Activated CD8-positive, alpha-beta memory T cell treated with anti-CD3 and anti-CD28 coated beads, Interleukin-2, amount 50 U/mL, for 24 hours (primary cell): Measurements from ENCODE around the gene KIFC3.
"Not testable (repeated sequence)": the region's sequence is repeated elsewhere in the genome, so short reads cannot be mapped to it uniquely, and the experiment has no call there.

Experiments
- DNase-seq: peaks from one replicate; pipeline ENCODE4 v3.0.0-alpha.2; 2020; ENCODE audit errors: extremely low read depth

KIFC3 gene

GRCh38 chr16:57753448-57754353, 48.6 kb downstream of the KIFC3 start:
- no peak for DNase-seq

GRCh38 chr16:57752581-57753447, 49.5 kb downstream of the KIFC3 start:
- no peak for DNase-seq

- DNase-seq, result no peak
These were observed 50.1 kb downstream of the KIFC3 start for GRCh38 chr16:57752203-57752580.

- DNase-seq, result no peak
These were observed 50.6 kb downstream of the KIFC3 start for GRCh38 chr16:57751539-57752202.

GRCh38 chr16:57750796-57751538, 51.3 kb downstream of the KIFC3 start:
- DNase-seq, result no peak

GRCh38 chr16:57749856-57750452, 52.3 kb downstream of the KIFC3 start:
- DNase-seq, result no peak

- no peak for DNase-seq
These were observed 53.1 kb downstream of the KIFC3 start for GRCh38 chr16:57749101-57749692.

- DNase-seq, result no peak
These were observed 53.7 kb downstream of the KIFC3 start for GRCh38 chr16:57748596-57748995.

- DNase-seq, result no peak
These were observed 54.3 kb downstream of the KIFC3 start for GRCh38 chr16:57747996-57748395.

GRCh38 chr16:57747496-57747895, 54.8 kb downstream of the KIFC3 start:
- no peak for DNase-seq

GRCh38 chr16:57747091-57747490, 55.2 kb downstream of the KIFC3 start:
- no peak for DNase-seq

- DNase-seq, result not testable (repeated sequence)
These were observed 56.0 kb downstream of the KIFC3 start for GRCh38 chr16:57746316-57746715.

- DNase-seq, result no peak
These were observed 56.5 kb downstream of the KIFC3 start for GRCh38 chr16:57745768-57746167.

GRCh38 chr16:57744642-57744903, 57.7 kb downstream of the KIFC3 start:
- no peak for DNase-seq

GRCh38 chr16:57743886-57744641, 58.2 kb downstream of the KIFC3 start:
- DNase-seq, result no peak

- no peak for DNase-seq
These were observed 58.8 kb downstream of the KIFC3 start for GRCh38 chr16:57743458-57743857.

- no peak for DNase-seq
These were observed 59.7 kb downstream of the KIFC3 start for GRCh38 chr16:57742543-57742942.

- no peak for DNase-seq
These were observed 60.6 kb downstream of the KIFC3 start for GRCh38 chr16:57741660-57742191.

- no peak for DNase-seq
These were observed 61.7 kb downstream of the KIFC3 start for GRCh38 chr16:57740423-57741071.
